ENCODE measurements around the gene ACAA1.
"Not testable (repeated sequence)": the region's sequence is repeated elsewhere in the genome, so short reads cannot be mapped to it uniquely, and the experiment has no call there.

The ACAA1 gene

GRCh38 chr3:38134517-38135143 lies 2.3 kb downstream of the ACAA1 start:
- DNase-seq (ENCODE audit: low spot score), result not testable (repeated sequence)

GRCh38 chr3:38133557-38134405 lies 3.1 kb downstream of the ACAA1 start:
- no peak for DNase-seq (ENCODE audit: low spot score)

- DNase-seq (ENCODE audit: low spot score), result no peak
Measured at GRCh38 chr3:38133209-38133556, 3.7 kb downstream of the ACAA1 start.

GRCh38 chr3:38131621-38132369 lies 5.1 kb downstream of the ACAA1 start:
- DNase-seq (ENCODE audit: low spot score), result no peak

- DNase-seq (ENCODE audit: low spot score), result no peak
Measured at GRCh38 chr3:38130631-38131065, 6.3 kb downstream of the ACAA1 start.

GRCh38 chr3:38129058-38129457 lies 7.9 kb downstream of the ACAA1 start:
- DNase-seq (ENCODE audit: low spot score), result no peak

- DNase-seq (ENCODE audit: low spot score), result no peak
Measured at GRCh38 chr3:38128303-38128655, 8.6 kb downstream of the ACAA1 start.

GRCh38 chr3:38127611-38128302 lies 9.2 kb downstream of the ACAA1 start:
- no peak for DNase-seq (ENCODE audit: low spot score)

GRCh38 chr3:38126121-38126892 lies 10.6 kb downstream of the ACAA1 start:
- DNase-seq (ENCODE audit: low spot score), result no peak

GRCh38 chr3:38125305-38126120 lies 11.4 kb downstream of the ACAA1 start:
- no peak for DNase-seq (ENCODE audit: low spot score)

GRCh38 chr3:38124324-38125122 lies 12.4 kb downstream of the ACAA1 start:
- no peak for DNase-seq (ENCODE audit: low spot score)

- no peak for DNase-seq (ENCODE audit: low spot score)
Measured at GRCh38 chr3:38122712-38123290, 14.1 kb downstream of the ACAA1 start.

GRCh38 chr3:38121832-38122461 lies 15.0 kb downstream of the ACAA1 start:
- no peak for DNase-seq (ENCODE audit: low spot score)

- DNase-seq (ENCODE audit: low spot score), result no peak
Measured at GRCh38 chr3:38121451-38121831, 15.5 kb downstream of the ACAA1 start.

GRCh38 chr3:38120693-38121450 lies 16.1 kb downstream of the ACAA1 start:
- no peak for DNase-seq (ENCODE audit: low spot score)

- no peak for DNase-seq (ENCODE audit: low spot score)
Measured at GRCh38 chr3:38119821-38120692, 16.9 kb downstream of the ACAA1 start.

- DNase-seq (ENCODE audit: low spot score), result no peak
Measured at GRCh38 chr3:38119248-38119544, 17.7 kb downstream of the ACAA1 start.

All from AG20443 (cell line).